GM19240 (cell line): ENCODE data around the gene HLA-F.
A peak's percentile ranks its signal among the peaks of the same experiment; 100 is the strongest.

ENCODE experiments used
- DNase-seq: peaks from one replicate; pipeline ENCODE4 v3.0.0; 2011; ENCODE audit warnings: low spot score; ENCODE audit not compliant: insufficient read length

HLA-F gene

DNA sequence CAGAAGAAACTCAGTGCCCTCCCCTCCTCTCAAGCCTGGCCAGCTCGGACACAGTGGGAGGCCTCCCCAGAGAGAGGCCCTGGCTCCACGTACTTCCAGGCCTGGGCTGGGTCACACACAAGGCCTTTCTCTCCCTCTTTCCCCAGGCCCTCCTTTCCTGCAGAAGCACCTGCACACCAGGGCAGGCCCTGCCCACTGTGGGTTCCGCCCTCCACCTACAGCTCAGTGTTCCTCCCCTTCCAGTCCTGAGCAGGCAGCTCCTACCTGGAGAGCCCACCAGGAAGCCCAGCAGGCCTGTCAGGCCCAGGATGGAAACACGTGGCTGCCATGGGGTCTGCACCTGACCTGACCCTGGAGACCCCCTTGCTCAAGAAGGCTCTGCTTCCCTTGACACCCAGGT lies 18.9 kb downstream of the HLA-F start:
- no peak for DNase-seq

DNA sequence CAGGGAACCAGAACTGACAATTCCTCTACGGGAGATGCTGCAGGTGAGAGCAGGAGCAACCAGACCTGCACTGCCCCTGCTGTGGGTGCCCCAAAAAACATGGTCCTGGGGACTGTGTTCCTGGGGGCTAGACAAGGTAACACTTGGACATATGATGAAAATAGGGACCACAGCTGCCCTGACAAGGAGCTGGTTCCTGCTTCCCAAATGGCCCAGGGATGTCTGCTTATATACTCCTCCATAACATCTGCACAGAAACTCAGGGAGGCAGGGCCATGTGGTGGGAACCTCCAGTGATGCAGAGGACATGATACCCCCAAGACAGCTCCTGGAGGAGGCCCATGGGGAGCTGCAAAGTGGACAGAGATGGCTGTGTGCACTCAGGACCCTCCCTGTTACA lies 19.8 kb downstream of the HLA-F start:
- DNase-seq, result no peak

DNA sequence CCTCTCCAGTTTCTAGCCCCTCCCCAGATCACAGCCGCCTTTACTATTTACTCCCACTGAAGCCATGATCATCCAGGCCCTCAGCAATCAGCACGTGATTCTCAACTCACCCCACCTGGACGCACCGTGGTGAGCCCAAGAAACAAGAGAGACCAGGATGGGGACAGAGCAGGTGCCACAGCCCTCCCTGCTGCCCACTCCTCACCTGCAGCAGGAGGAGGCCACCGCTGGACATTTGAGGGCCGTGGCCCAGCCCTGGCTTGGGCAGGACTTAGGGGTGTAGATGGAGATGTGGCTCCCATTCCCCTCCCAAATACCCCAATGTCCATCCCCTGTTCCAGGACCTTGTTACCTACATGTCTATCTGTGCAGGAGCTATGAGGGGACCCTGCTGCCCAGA lies 20.3 kb downstream of the HLA-F start:
- DNase-seq, result no peak

DNA sequence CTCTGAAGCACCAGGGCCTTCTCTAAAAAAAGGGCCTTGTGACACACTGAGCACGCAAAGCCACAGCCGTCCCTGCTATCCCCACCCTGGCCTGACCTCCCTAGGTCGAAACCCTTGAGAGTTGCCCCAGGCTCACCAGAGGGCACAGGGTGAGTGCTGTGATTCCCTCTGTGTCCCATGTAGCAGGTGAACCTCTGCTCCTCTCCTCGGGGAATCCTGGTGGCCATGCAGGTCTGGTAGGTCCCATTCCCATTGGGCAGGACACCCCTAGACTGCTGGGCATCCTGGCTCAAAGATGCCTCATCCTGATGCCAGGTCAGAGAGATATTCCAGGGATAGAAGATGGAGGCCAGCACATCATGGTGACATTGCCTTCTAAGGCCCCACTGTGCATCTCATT lies 20.9 kb downstream of the HLA-F start:
- DNase-seq, result no peak

DNA sequence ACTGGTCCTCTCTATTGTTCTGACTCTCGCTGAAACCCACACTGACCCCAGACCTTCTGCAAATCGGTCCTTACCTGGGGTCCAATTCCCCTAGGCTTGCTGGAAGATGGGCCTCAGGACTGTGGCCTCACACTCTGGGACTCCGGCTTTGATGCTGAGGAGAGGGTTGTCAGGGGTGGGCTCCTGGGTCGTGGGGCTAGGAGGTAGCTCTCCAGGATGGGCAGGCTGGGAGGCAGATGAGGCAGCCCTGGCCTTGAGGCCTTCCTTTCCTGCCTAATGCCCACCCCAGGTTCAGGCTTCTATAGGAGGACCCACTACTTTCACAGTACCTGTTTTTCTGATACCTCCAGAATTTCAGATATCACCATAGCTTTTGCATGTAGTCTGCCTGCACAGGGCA lies 21.4 kb downstream of the HLA-F start:
- no peak for DNase-seq

DNA sequence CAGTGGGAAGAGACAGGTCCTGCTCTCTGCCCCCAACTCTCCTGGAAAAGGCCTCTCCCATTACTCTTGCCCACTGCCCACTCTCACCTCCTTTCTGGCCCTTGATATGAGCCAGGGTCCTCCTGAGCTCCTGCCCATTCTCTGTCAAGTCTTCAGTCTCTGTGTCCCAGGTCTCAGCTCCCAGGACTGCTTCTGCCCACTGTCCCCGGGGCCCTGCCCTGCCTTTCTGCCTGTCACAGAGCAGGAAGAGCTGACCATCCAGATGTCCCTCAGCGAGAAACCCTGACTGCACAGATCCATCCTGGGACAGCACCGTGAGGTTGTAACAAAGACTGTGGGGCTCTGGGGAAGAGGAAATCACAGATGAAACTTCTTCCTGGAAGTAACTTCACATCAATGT lies 22.2 kb downstream of the HLA-F start:
- DNase-seq, result no peak

DNA sequence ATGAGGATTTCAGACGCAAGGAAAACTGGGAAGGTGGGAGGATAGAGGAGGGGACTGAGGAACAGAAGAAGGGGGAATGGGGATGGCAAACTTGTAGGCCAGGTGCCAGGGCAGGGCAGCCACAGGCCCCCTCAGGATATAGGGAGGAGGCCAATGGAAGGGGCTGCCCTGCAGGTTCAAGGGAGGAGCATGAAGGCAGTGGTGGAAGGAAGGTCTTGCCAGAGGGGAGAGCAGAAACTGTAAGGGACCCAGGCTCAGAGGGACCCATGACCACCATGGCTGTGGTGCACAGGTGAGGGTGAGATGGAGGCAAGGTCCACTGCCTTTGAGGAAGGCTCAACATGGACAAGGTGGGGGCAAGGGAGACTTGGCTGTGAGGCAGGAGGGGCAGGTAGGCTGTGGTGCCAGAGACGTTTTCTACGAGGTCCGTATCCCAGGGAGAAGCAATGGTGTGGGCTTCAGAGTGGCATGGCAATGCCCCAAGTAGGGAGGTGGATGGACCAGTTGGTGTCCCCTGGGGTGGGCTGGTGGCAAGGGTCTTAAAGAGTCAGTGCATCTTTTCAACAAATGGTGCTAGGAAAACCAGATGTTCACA lies 22.7 kb downstream of the HLA-F start:
- no peak for DNase-seq

DNA sequence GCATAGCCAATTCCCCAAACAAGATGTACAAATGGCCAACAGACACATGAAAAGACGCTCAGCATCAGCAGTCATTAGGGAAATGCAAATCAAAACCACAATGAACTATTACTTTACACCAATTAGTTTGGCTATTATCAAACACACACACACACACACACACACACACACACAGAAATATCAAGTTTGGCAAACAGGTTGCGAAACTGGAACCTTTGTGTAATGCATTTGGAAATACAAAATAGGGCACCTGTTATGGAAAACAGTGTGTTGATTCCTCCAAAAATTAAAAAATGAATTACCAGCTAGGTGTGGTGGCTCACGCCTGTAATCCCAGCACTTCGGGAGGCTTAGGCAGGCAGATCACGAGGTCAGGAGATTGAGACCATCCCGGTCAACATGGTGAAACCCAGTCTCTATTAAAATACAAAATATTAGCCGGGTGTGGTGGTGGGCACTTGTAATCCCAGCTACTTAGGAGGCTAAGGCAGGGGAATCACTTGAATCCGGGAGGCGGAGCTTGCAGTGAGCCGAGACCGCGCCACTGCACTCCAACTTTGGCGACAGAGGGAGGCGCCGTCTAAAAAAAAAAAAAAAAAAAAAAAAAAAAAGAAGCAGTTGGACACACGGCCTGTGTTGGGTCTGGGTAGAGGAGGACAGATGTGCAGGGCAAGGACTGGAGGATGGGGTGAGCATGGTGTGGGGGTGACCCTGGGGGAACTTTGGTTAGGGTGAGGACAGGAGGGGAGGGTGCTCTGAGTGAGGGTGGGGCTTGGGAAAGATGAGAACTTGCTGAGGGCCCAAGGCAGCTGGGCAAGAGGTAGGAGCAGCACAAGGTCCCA lies 23.8 kb downstream of the HLA-F start:
- DNase-seq, result no peak

DNA sequence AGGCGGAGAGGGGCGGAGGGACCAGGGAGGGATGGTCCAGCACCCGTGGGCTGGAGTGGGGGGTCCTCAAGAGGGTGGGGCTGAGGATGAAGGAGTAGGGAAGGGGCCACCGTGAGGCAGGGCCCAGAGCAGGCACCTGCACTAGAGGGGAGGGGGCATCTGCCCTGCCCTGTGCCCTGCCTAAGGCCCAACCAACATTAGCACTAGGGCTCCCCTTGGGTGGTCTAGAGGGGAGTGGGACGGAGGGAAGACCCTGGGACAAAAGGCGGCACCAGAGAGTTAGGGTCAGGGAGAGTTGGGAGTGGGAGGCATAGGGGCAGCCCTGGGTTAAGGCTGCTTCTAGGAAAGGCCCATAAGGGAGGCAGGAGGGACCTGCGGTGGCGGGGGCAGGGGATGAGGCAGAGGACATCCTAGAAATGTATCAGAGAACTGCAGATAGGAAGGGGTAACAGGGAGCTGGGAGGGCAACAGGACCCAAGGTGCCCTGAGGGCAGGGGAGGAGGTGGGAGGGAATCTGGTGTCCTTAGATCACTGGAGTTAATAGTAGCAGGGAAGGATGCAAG lies 24.5 kb downstream of the HLA-F start:
- no peak for DNase-seq

DNA sequence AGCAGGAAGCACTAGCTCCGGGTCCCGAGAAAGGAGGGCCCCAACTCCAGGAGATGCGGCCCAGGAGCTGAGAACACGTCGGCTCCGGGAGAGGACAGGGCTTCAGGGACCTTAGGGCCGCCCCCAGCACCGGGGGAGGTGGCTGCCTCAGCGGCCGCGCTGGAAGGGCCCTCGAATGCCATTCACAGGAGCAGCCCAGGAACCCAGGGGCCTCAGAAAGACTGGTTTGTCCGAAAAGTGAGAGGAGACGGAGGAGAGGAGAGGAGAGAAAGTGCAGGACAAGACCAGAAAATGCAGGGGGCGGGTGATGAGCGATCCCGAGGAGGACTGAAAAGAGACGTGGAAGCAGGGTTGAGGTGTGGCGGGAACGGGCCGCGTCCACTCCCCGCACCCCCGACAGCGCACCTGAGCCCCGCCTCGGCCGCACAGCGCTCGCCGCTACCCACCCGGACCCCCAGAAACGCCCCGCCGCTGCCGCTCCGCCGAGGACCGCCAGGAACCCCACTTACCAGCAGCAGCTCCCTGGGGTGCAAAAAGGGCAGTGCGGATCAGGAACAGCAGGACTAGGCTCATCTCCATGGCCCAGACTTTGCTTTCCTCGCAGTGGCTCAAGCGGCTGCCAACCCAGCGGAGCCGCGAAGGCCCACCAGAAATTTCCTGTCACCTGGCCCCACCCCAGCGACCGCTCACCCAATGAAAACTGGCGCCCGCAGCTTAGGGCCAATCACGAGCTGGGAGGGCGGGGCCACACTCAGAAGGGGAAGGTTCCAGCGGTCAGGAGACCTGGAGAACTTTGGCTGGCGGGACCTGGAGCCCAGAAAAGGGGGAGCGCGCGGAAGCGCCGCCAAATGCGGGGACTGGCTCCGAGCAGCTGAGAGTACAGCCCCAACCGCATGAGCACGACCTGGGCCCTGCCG lies 25.4 kb downstream of the HLA-F start:
- peak; percentile 83 for DNase-seq

DNA sequence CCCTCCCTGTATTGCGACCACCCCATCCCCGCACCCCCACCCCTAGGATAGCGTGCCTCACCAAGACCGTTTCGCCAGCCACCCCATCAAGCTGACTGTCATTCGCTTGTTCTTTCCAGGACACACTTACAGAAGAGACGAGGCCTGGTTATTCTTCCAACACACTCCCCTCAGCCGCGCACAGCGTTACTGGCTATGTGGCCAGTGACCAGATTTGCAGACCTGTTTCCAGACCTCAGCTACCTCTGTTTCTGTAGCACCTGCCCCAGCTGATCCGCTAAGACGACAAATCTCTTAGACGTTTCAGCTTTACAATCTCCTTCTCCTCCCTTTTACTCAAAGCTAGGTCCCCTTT lies 26.1 kb downstream of the HLA-F start:
- DNase-seq, result no peak

DNA sequence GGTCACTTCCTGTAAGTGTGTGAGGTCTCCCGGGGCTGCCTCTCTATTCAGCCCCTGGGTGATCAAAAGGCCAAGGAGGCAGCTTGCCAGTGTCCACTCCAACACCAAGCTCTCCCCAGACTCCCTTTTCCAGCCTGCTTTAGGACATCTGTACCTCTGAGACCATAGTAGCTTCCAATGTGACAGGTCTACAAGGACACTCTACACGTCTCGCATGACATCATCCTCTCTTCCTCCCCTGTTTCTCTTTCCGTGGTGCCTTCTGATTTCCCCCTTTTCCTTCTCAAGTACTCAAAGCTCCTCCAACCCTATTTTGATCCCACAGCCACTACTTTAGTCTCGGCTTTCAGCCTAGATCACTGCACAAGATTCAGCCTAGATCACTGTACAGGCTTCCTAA lies 26.4 kb downstream of the HLA-F start:
- DNase-seq, result no peak

DNA sequence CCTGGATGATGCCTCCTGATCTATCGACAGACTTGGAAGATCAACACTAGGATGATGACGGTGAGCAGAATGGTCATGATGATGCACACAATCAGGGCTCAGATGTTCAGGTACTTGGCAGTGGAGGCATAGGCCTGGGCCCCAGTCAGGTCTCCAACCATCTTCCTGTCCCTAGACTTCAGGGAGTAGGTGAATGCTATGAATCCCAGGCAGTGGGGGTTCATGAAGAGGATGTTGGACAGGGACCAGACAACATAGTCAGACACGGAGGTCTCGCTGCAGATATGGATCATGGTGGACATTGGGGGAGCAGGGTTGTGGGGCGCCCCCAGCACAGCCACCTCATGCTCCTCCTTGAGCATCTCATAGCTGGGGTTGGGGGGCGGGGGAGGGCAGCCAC lies 27.5 kb downstream of the HLA-F start:
- DNase-seq, result no peak

DNA sequence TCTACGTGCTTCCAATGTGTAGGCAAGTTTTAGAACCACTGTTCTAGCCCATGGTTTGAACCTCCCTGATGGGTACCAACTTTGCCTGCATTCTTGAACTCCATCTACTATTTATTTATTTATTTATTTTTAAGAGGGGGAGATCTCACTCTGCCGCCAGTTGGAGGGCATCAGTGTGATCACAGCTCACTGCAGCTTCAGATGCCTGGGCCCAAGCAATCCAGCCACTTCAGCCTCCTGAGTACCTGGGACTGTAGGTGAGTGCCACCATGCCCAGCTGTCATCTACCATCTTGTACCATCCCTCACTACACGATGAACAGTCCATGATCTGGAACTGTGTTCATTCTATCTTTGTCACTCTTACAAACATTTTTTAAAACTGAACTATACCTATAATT lies 28.2 kb downstream of the HLA-F start:
- no peak for DNase-seq

DNA sequence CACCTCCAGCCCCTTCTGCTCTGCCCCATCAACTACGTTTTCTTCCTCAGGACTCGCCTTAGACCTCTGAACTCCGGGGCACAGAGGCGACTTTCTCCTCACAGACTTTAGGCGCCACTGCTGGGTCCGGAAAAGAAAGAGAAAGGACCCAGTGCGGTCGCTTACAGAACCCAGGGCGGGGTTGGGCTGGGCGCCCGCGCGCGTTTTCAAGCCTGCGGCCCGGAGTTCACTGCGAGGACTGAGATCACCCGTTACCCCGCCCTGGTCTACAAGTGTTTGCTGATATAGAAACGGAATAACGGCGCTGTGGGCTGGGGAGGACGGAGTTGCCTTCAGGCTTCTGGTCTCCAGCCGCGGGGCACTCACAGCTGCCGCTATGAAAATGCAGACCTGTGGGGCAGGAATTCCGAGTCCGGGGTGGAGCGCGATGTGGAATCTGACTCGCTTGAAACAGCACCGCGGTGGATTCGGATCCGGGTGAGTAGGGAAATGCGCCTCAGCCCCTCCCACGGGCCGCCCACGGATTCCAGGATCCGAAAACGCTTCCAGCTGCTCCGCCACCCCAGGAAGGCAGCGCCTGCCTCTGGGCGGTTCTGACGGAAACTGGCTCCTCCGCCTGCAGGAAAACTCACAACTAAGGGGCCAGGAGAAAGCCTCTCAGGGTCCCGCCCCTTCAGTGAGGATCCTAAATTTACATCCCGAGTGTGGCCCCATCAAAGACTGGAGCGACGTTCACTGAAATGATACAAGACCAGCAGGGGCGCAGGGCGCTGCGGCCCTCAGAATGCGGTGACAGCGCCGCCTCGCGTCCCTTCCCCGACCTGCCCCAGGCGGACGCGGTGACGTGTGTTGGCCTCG lies 29.4 kb downstream of the HLA-F start:
- DNase-seq, result peak; percentile 72

DNA sequence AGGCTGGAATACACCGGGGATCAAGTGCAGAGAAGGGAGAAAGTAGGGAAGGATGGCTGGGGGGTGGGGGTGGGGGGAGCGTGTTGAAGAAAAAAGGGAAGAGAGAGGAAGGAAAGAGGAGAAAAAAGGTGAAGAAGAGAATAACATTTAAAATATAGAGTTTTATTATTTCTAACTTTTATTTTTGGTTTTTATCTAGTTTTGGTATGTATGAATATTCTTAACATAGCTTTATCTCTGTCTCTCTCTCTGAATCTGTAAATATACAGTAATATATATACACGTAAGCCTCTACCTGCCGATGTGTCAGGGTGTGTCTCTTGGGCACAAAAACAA lies 30.0 kb downstream of the HLA-F start:
- no peak for DNase-seq

DNA sequence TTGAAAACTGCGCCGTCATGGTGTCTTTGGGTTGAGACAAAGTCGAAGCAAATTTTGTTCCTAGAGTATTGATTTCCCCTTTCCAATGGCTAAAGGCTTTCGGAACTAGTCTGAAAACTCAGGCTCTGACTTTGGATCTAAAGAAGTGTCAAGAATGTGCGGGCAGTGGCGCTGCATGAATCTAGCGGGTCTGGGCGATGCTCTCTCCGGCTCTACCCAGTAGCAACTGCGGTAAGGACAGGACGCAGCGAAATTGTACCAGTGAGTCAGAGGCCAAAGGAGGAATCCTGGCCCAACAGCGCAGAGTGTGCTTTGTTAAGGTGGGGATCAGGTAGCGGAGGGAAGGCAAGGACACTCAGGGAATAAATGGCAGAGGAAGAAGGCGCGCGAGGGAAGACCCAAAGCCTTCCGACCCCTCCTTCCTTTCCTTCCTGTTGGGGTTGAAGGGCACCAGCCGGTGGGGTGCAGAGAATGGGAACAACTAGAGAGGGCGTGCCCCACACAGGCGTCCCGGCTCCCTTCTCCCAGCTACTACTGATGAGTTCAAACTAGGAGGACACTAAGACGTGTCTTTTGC lies 32.1 kb downstream of the HLA-F start:
- DNase-seq, result no peak

DNA sequence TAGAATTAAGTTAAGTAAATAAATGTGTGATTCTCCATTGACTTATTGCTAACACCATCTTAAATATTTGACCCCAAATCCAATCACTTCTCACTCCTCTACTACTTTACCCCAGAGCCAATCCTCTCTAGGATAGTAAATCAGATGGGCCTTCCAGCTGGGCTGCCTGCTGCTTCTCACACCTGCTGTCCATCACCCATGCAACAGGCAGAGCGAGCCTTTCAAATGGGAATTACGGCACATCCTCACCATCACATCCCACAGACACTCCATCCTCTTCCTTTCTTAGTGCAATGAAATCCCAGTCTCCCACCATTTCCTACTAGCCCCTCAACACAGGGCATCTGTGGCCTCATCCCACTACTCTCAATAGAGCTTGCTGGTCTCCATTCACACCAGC lies 34.0 kb downstream of the HLA-F start:
- no peak for DNase-seq

DNA sequence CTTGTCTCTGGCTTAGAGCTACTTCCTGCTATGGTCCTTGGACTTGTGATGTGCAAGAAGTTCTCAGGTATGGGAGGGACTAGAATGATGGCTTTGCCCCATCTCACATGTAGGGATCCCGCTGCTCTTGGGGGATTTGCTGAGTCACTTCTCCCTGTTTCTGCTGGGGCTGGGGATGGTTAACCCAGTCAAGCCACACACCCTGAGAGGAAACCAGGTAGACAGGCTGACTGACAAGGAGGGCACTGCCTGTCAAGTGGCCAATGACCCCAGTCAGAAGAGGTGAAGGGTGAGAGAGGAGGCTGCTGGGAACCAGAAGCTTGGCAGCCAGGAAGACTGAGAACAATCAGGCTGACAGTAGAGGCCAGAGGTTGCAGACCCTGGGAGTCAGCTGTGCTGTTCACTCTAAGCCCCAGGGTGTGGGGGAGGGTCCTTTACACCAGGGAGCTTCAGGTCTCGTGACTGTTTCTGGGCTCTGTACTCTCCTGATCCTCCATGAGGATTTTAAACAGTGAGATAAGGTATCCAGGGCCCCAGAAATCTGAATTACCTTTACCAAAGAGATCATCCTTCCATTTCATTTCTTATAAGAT lies 34.6 kb downstream of the HLA-F start:
- DNase-seq, result no peak

DNA sequence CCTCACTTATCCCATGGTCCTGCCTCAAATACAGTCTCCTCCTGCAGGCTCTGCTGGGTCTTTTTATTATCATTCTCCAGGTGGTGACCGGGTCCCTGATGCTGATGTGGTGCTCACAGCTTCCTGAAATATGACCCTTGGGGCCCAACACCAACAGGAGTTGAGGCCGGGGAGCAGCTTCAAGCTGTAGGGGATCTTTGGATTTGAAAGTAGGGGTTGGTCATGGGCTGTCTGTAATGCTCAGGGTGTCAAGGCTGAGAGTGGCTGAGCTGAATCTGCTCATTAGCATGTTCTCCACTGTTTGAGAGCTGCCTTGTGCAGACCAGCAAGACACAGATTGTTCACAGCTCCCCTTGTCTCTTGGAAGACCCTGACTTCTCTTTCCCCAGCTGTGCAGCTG lies 35.5 kb downstream of the HLA-F start:
- no peak for DNase-seq
